Epithelial cell of esophagus (primary cell): ENCODE measurements around the gene MED19.
A peak's percentile ranks its signal among the peaks of the same experiment; 100 is the strongest.

Experiments used
- DNase-seq: peaks from one replicate; pipeline ENCODE4 v3.0.0; 2010; ENCODE audit warnings: low read depth
- H3K4me3 ChIP-seq: 2 replicates; pipeline ENCODE4 v1.5.1; 2011; ENCODE audit warnings: mild to moderate bottlenecking, low read length, control low read depth
- TF ChIP-seq, protein P1 (sequence below): IDR thresholded peaks from 2 replicates; pipeline ENCODE4 v1.5.1; 2011; ENCODE audit warnings: low read depth, mild to moderate bottlenecking, low read length, control low read depth, inconsistent platforms; ENCODE audit not compliant: insufficient read depth; ENCODE audit errors: missing control alignments

Gene MED19

DNA sequence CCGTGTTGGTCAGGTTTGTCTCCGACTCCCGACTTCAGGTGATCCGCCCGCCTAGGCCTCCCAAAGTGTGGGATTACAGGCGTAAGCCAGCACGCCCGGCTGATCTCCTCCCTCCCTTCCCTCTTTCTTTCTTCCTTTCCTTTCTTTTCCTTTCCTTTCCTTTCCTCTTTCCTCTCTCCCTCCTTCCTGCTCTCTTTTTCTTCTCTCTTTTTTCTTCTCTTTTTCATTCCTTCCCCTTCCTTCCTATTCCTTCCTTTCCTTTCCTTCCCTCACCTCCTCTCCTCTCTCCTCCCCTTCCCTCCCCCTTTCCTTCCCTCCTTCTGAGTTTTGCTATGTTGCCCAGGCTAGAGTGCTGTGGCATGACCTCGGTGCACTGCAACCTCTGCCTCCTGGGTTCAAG lies 48.0 kb downstream of the MED19 start:
- DNase-seq = no peak
- no peak overlapping the region for H3K4me3 ChIP-seq
- TF ChIP-seq, protein P1, sequence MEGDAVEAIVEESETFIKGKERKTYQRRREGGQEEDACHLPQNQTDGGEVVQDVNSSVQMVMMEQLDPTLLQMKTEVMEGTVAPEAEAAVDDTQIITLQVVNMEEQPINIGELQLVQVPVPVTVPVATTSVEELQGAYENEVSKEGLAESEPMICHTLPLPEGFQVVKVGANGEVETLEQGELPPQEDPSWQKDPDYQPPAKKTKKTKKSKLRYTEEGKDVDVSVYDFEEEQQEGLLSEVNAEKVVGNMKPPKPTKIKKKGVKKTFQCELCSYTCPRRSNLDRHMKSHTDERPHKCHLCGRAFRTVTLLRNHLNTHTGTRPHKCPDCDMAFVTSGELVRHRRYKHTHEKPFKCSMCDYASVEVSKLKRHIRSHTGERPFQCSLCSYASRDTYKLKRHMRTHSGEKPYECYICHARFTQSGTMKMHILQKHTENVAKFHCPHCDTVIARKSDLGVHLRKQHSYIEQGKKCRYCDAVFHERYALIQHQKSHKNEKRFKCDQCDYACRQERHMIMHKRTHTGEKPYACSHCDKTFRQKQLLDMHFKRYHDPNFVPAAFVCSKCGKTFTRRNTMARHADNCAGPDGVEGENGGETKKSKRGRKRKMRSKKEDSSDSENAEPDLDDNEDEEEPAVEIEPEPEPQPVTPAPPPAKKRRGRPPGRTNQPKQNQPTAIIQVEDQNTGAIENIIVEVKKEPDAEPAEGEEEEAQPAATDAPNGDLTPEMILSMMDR = no peak

DNA sequence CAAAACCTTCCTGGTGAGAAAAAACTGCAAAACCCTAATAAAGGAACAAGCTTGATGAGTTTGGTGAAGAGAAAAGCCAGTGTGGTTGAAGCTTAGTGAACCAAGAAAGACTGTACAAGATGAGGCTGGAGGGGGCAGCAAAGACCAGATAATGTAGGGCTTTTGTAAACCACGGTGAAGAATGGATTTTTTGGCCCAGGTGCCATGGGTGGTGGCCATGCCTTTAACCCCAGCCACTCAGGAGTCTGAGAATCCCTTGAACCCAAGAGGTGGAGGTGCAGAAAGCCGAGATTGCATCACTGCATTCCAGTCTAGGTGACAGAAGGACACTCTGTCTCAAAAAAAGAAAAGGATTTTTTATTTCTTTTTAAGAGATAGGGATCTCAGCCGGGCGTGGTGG lies 49.1 kb downstream of the MED19 start:
- TF ChIP-seq, protein P1 = peak; percentile 39
- no peak overlapping the region for H3K4me3 ChIP-seq
- DNase-seq = peak; percentile 39

DNA sequence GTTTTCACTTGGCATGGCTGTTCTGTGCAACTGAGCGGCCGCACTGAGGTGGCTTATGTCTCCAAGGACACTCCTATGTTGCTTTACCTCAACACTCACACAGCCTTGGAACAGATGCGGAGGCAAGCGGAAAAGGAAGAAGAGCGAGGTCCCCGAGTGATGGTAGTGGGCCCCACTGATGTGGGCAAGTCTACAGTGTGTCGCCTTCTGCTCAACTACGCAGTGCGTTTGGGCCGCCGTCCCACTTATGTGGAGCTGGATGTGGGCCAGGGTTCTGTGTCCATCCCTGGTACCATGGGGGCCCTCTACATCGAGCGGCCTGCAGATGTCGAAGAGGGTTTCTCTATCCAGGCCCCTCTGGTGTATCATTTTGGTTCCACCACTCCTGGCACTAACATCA lies 52.3 kb downstream of the MED19 start:
- no peak for DNase-seq
- TF ChIP-seq, protein P1 = no peak
- no peak overlapping the region for H3K4me3 ChIP-seq

DNA sequence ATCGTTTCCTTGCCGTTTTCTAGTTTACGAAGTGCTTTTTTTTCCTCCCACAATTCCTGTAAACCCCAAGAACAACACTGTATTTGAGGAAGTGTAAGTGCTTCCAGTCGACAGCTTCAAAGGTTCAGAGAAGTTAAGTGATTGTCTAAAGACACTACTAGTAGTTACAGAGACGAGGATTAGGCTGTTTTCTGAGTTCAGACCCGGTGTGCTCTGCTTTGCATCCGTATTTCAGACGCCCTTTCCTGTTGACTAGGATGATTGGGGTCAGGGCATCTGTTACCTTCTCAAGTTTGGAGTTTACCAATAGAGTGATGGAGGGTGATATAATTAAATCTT lies 54.0 kb downstream of the MED19 start:
- TF ChIP-seq, protein P1 = no peak
- DNase-seq = no peak
- H3K4me3 ChIP-seq = peak overlapping the region; percentile 99

DNA sequence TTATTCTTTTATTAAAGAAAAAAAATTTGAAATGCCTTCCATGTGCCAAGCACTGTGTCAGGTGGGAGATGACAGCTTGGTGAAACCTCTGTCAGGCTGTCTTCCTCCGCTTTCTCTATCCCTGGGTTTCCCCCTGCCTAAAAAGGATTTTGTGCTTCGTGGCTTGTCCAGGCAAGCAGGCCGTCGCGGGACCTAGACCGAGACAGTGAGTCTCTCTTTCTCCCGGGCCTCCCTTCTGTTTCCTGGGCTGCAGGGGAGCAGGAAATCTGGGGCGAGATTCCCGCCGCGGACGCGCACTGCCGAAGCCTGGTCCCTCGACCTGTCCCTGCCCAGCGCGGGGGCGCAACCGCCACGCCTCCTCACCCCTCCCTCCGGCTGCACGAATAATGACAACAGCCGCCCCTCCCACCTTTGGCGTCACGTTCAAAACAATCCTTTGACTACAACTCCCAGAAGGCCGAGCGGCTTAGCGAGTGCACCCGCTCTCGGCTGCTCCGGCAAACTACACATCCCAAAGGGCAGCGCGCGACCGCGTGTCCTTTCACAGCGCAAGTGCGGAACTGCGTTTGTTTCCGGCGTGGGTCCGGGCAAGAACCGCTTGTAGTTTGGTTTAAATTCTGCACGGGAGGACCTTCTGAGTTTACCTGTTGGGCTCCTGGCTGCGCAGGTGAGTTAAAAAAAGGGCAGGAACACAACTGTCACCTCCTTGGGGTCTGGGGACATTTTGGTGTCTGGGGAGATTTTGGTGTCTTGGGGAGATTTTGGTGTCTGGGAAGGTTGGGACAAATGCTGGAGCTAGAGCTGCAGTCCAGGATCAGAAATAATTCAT lies 54.6 kb downstream of the MED19 start, which contains the start of gene CLP1:
CLP1 (plus strand) TSS at position 569 of the 829 bp plus-strand sequence. CDS start 1,715 bp downstream, outside the sequence.
- peak within 1 kb of the TSS; percentile 99 for H3K4me3 ChIP-seq
- TF ChIP-seq, protein P1 = peak; percentile 10
- DNase-seq = peak; percentile 100

DNA sequence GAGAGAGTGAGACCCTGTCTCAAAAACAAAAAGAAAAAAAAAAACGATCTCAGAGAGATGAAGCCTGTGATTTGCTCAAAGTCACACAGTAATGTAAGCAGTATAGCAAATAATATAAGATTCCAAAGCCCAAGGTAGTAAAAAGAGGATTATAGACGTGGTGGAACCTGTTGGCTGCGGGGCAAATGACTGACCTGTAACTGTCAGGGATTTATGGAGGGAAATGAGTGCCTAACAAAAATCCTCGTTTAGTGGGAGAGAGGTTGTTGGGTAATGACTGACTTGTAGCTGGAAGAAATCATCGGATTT lies 55.2 kb downstream of the MED19 start:
- TF ChIP-seq, protein P1 = no peak
- peak overlapping the region; percentile 99 for H3K4me3 ChIP-seq
- no peak for DNase-seq
